Mesothelial cell of epicardium (in vitro differentiated cells): ENCODE measurements around the gene CIDEB. TPM values are rescaled to one million over a fixed set of nuclear protein-coding genes. Genes with fewer than 3 reads are reported as not detected.

ENCODE experiments used
- DNase-seq, 2 experiments: peaks; one replicate each; pipeline ENCODE4 v3.0.0; 2021; ENCODE audit warnings: low spot score in 2 of 2; ENCODE audit not compliant: unreplicated experiment in 2 of 2
- H3K27ac Mint-ChIP-seq: 2 replicates; pipeline ENCODE4 v1.8.0; 2021; ENCODE audit warnings: mixed read lengths
- H3K27me3 Mint-ChIP-seq: 2 replicates; pipeline ENCODE4 v1.8.0; 2021; ENCODE audit warnings: low read depth, mixed read lengths
- H3K36me3 Mint-ChIP-seq: 2 replicates; pipeline ENCODE4 v1.8.0; 2021; ENCODE audit warnings: mixed read lengths
- H3K4me1 Mint-ChIP-seq: 2 replicates; pipeline ENCODE4 v1.8.0; 2021; ENCODE audit warnings: mixed read lengths
- H3K4me3 Mint-ChIP-seq: 2 replicates; pipeline ENCODE4 v1.8.0; 2021; ENCODE audit warnings: mild to moderate bottlenecking, moderate library complexity, mixed read lengths
- H3K9me3 Mint-ChIP-seq: 2 replicates; pipeline ENCODE4 v1.8.0; 2021; ENCODE audit warnings: mixed read lengths
- CTCF ChIP-seq: fragments of 200-600 bp; sonication (generic); IDR thresholded peaks from one replicate; pipeline ENCODE4 v1.5.0; 2021; ENCODE audit warnings: antibody characterized with exemption; ENCODE audit not compliant: unreplicated experiment
- total RNA-seq: library from RNA; stranded (reverse); gene quantifications from 3 replicates; pipeline ENCODE4 v1.2.1, GENCODE V29; 2021

Gene CIDEB
- total RNA-seq, 1 donor from 2014 or later = not detected

- TF ChIP-seq CTCF = no peak
- H3K4me1 Mint-ChIP-seq = peaks cover 5% of the 10 kb centered on the region
- DNase-seq = no peak
- H3K36me3 Mint-ChIP-seq = no peaks in the 10 kb centered on the region
- peaks cover 13% of the 10 kb centered on the region for H3K27me3 Mint-ChIP-seq
- no peak overlapping the region for H3K27ac Mint-ChIP-seq
- no peak overlapping the region for H3K4me3 Mint-ChIP-seq
- no peaks in the 10 kb centered on the region for H3K9me3 Mint-ChIP-seq
Measured at GRCh38 chr14:24324024-24324423, 16.2 kb upstream of the CIDEB start.

GRCh38 chr14:24323341-24323740 is 15.6 kb upstream of the CIDEB start:
- Mint-ChIP-seq H3K27me3 (peaks cover 18% of the 10 kb centered on the region), H3K4me3 (no peak overlapping the region)

GRCh38 chr14:24322672-24323071 is 14.9 kb upstream of the CIDEB start:
- peaks cover 22% of the 10 kb centered on the region for H3K27me3 Mint-ChIP-seq

More at GRCh38 chr14:24323341-24323740, 15.6 kb upstream of the CIDEB start:
- DNase-seq = no peak
- Mint-ChIP-seq H3K27ac (no peak overlapping the region), H3K36me3 (no peaks in the 10 kb centered on the region), H3K9me3 (no peaks in the 10 kb centered on the region), H3K4me1 (peaks cover 5% of the 10 kb centered on the region)
- no peak for TF ChIP-seq CTCF

GRCh38 chr14:24321212-24321975 is 13.6 kb upstream of the CIDEB start:
- Mint-ChIP-seq H3K27me3 (peaks cover 28% of the 10 kb centered on the region), H3K27ac (no peak overlapping the region), H3K9me3 (no peaks in the 10 kb centered on the region), H3K4me1 (peaks cover 5% of the 10 kb centered on the region), H3K4me3 (no peak overlapping the region), H3K36me3 (no peaks in the 10 kb centered on the region)
- no peak for DNase-seq
- TF ChIP-seq CTCF = no peak

More at GRCh38 chr14:24322672-24323071, 14.9 kb upstream of the CIDEB start:
- H3K27ac Mint-ChIP-seq = no peak overlapping the region
- DNase-seq = no peak
- TF ChIP-seq CTCF = no peak
- H3K9me3 Mint-ChIP-seq = no peaks in the 10 kb centered on the region
- peaks cover 5% of the 10 kb centered on the region for H3K4me1 Mint-ChIP-seq
- H3K36me3 Mint-ChIP-seq = no peaks in the 10 kb centered on the region
- H3K4me3 Mint-ChIP-seq = no peak overlapping the region

GRCh38 chr14:24317141-24317928 is 9.6 kb upstream of the CIDEB start:
- no peaks in the 10 kb centered on the region for H3K9me3 Mint-ChIP-seq
- H3K27ac Mint-ChIP-seq = no peak overlapping the region
- DNase-seq = no peak
- no peaks in the 10 kb centered on the region for H3K36me3 Mint-ChIP-seq
- TF ChIP-seq CTCF = no peak
- H3K4me1 Mint-ChIP-seq = peaks cover 5% of the 10 kb centered on the region
- H3K4me3 Mint-ChIP-seq = no peak overlapping the region
- H3K27me3 Mint-ChIP-seq = peaks cover 28% of the 10 kb centered on the region
